ENCODE measurements around the gene C10orf105.

Gene C10orf105

GRCh38 chr10:71762324-71762723 lies 42.7 kb upstream of the C10orf105 start:
- no peak overlapping the region for H3K27ac ChIP-seq
- no peak for TF ChIP-seq CTCF (conservative IDR thresholded peaks at IDR 0.05)

- no peak overlapping the region for H3K27ac ChIP-seq
- no peak for TF ChIP-seq CTCF (conservative IDR thresholded peaks at IDR 0.05)
These were observed 42.0 kb upstream of the C10orf105 start for GRCh38 chr10:71761541-71762113.

DNA sequence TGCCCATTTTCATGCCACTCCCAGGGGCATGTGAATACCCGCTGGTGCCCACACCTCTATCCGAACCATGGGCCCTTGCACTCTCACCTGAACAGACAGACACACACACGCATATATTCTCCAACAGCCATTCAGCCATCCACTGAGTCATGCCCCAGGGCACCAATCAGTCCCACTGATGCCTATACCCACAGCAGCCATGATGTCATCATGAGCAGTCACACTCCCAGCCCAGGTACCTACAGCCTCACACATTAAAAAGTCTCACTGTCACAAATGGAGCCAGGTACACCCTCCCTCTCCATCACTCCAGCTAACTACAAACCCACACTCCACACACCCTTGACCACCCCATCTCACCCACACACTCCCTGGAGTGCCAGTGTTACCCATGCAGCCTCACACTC lies 41.5 kb upstream of the C10orf105 start:
- TF ChIP-seq CTCF (conservative IDR thresholded peaks at IDR 0.05) = no peak
- H3K27ac ChIP-seq = no peak overlapping the region

DNA sequence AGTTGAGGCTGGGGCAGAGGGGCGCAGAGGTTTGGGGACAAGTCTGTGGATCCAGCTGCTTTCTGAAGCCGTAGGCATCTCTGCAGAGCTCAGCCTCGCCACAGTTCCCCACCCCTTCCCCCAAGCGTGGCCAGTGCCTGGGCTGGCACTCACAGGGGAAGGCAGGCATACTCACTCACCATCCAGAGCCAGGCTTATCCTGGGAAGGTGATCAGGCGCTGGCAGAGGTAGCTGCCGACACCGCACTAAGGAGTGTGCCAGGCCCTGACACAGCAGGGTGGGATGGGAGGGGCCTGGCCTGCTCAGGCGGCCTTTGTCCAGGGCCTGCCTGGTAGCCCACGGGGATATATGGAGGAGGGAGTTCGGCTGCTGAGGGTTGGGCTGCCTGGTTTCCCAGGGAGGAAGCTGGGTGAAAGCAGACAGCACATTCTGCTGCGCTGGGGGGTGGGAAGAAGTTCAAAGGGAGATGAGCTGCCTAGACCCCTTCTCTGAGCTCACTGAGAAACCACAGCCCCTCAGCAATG lies 37.9 kb upstream of the C10orf105 start:
- no peak overlapping the region for H3K27ac ChIP-seq
- TF ChIP-seq CTCF (conservative IDR thresholded peaks at IDR 0.05) = no peak

DNA sequence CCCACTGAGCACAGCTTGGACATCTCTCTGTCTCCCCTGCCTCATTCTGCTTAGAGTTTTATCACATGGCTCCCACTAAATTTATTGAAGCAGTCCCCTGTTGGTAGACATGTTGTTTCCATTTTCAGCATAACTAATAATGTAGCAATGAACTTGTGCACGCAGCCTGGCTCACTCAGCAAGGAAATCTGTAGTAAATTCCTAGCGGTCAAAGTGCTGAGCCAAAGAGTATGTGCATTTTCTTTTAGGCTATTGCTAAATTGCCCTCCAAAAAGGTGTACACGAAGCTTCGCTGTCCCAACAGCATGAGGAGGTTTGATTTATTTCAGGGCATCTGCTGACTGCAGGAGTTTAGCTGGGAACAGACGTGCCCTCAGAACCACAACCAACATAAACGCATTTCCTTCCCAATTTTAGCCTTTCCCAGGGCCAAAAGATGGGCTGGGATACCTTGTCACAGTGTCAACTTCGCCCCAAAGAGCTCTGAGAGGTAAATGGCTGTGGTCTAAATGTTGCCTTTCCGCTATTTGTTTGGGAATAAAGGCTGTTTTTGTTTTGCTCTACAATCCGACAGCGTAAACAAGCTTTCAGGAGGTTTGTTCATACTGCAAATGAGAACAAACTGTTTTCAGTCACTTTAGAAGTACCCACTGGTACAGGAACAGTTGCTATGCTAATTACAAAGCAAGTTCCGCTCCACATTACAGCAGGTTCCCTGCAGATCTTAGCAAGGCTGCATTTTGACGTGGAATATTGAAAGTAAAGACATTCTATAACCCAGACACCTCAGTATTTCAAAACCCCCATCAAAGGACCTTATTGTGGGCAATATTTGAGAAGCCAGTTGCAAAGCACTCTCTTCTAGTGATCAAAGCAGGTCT lies 37.0 kb upstream of the C10orf105 start:
- no peak for TF ChIP-seq CTCF (conservative IDR thresholded peaks at IDR 0.05)
- no peak overlapping the region for H3K27ac ChIP-seq

GRCh38 chr10:71755179-71755879 lies 35.8 kb upstream of the C10orf105 start:
- no peak for TF ChIP-seq CTCF (conservative IDR thresholded peaks at IDR 0.05)
- no peak overlapping the region for H3K27ac ChIP-seq

DNA sequence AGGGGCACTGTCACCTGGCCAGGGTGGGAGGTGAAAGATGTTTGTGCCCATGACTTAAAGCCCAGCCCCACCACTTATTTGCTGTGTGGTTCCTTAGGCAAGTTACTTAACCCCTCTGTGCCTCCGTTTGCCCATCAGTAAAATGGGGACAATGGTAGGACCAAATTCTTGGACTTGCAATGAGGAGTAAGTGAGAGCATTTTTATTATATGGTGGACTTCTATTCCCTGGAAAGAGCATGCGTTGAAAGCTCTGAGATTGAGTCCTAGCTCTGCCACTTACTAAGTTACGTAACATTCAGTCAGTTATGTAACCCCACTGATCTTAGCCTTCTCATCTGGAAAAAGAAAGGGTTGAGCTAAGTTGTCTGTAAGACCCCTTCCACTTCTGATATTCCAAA lies 35.0 kb upstream of the C10orf105 start:
- TF ChIP-seq CTCF (conservative IDR thresholded peaks at IDR 0.05) = no peak
- H3K27ac ChIP-seq = no peak overlapping the region

Data from VCaP (cell line).